HL-60 (cell line): ENCODE results near the gene MCRS1.

ENCODE experiments used
- DNase-seq, 2 experiments: peaks; one replicate each; pipeline ENCODE4 v3.0.0-alpha.2; 2010 to 2020; ENCODE audit warnings: low read depth in 1 of 2, low spot score in 1 of 2
- H3K27ac ChIP-seq: fragments of 250-450 bp; sonication (Bioruptor Pico); replicated peaks from 2 replicates; pipeline ENCODE4 v1.5.1; 2020; ENCODE audit warnings: mild to moderate bottlenecking, moderate library complexity
- H3K27me3 ChIP-seq: fragments of 250-450 bp; sonication (Bioruptor Pico); 2 replicates; pipeline ENCODE4 v1.5.1; 2021; ENCODE audit warnings: mild to moderate bottlenecking, moderate library complexity; ENCODE audit not compliant: insufficient read depth, poor library complexity, severe bottlenecking
- H3K4me3 ChIP-seq: replicated peaks from 2 replicates; pipeline ENCODE4 v1.5.1; 2011; ENCODE audit warnings: mild to moderate bottlenecking, control low read depth, low read length; ENCODE audit not compliant: insufficient read depth
- CTCF ChIP-seq: IDR thresholded peaks from one replicate; pipeline ENCODE4 v1.5.1; 2011; ENCODE audit warnings: low read length, control low read depth, inconsistent platforms; ENCODE audit not compliant: insufficient read depth
- GABPA ChIP-seq: IDR thresholded peaks from 2 replicates; pipeline ENCODE4 v1.6.1; 2012; ENCODE audit warnings: low read depth
- POLR2AphosphoS5 ChIP-seq: IDR thresholded peaks from 2 replicates; pipeline ENCODE4 v1.6.1; 2012; ENCODE audit warnings: low read depth
- REST ChIP-seq: IDR thresholded peaks from 2 replicates; pipeline ENCODE4 v1.6.1; 2012; ENCODE audit warnings: low read depth; ENCODE audit not compliant: insufficient replicate concordance
- SPI1 ChIP-seq: IDR thresholded peaks from 2 replicates; pipeline ENCODE4 v1.6.1; 2012; ENCODE audit warnings: low read depth, mild to moderate bottlenecking, borderline replicate concordance

MCRS1 gene

GRCh38 chr12:49562233-49562632, 5.7 kb downstream of the MCRS1 start:
- no peak for DNase-seq
- Histone ChIP-seq H3K27ac (no peak overlapping the region), H3K4me3 (no peak overlapping the region), H3K27me3 (no peaks in the 10 kb centered on the region)
- TF ChIP-seq REST (no peak), SPI1 (no peak), CTCF (no peak), GABPA (no peak), POLR2AphosphoS5 (no peak)

- H3K4me3 ChIP-seq = no peak overlapping the region
- H3K27me3 ChIP-seq = no peaks in the 10 kb centered on the region
- TF ChIP-seq CTCF = no peak
- TF ChIP-seq GABPA = no peak
- no peak for TF ChIP-seq POLR2AphosphoS5
- TF ChIP-seq REST = no peak
- no peak for TF ChIP-seq SPI1
- DNase-seq = no peak
- H3K27ac ChIP-seq = no peak overlapping the region
Observed at GRCh38 chr12:49560695-49561094, 7.2 kb downstream of the MCRS1 start.

GRCh38 chr12:49559011-49559675, 8.8 kb downstream of the MCRS1 start:
- TF ChIP-seq REST (no peak), SPI1 (no peak), GABPA (no peak), POLR2AphosphoS5 (no peak), CTCF (no peak)
- Histone ChIP-seq H3K4me3 (no peak overlapping the region), H3K27me3 (no peaks in the 10 kb centered on the region), H3K27ac (no peak overlapping the region)
- DNase-seq = no peak
